Smooth muscle cell of the brain vasculature (primary cell): ENCODE results near the gene INO80E.
"Not testable (repeated sequence)": the region's sequence is repeated elsewhere in the genome, so short reads cannot be mapped to it uniquely, and the experiment has no call there.

ENCODE experiments used
- DNase-seq: peaks from one replicate; pipeline ENCODE4 v3.0.0-alpha.2; 2012; ENCODE audit warnings: low read depth, low spot score

INO80E gene

DNA sequence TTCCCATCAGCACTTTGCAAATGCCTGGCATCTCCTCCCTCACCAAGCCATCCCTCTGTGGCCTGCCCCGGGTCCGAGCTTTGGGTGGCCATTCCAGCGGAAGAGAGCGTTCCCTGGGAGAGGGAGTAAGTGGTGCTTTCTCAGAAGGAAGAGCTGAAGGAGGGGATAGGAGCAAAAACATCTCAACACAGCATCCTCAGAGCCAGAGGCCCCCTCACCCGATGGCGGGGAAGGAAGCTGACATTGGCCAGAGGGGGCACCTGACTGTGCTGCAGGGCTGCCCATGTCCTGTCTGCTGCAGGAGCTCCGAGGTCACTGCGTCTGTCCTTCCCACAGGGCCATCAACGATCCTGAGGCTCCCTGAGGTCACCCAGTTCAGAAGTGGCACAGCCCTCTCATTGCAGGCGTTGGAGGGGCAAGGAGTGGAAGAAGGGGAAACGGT lies 35.5 kb downstream of the INO80E start:
- DNase-seq: no peak

DNA sequence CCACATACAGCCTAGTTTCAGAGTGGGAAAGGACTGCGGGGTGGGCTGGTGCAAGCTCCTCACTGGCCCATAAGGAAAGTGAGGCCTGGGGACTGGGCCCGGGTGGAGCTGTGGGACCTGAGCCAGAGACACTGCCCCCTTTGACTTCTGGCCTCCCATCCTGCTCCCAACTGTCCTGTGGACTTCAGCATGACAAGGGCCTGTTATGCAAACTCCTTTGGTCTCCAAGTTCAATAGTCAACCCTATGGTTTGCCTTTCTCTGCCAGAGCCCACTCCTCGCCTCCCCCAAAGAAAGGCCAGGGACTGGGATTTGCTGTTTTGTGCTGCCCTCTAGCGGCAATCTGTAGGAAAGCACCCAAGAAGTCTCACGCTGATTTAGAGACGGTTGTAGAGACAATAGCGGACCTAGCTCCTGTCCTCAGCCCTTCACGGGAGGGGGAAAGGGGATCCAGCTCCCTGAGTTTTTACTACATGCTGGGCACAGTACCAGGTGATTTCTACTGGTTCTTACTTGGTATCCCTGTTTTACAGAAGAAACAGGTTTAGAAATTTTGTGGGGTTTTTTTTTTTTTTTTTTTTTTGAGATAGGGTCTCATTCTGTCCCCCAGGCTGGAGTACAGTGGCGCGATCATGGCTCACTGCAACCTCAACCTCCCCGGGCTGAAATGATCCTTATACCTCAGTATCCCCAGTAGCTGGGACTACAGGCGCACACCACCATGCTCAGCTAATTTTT lies 36.2 kb downstream of the INO80E start:
- DNase-seq: peak; percentile 29

DNA sequence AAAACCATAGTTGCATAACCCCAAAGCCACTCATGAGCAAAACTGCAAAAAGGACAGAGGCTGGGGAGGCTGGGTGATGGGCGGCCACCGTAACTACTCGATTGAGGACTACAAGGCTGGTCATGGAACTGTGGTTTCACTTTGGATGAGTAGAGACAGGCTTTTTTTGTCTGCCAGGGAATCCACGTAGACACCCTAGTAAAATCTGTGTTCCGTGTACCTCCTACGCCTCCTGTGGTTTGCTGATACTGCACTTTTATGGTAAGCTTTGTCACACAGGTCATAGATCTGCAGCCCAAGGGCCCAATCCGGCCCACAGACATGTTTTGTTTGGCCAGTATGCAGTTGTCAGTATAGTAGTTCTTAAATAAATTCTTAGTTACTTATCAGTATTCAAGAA lies 37.2 kb downstream of the INO80E start:
- DNase-seq: no peak

DNA sequence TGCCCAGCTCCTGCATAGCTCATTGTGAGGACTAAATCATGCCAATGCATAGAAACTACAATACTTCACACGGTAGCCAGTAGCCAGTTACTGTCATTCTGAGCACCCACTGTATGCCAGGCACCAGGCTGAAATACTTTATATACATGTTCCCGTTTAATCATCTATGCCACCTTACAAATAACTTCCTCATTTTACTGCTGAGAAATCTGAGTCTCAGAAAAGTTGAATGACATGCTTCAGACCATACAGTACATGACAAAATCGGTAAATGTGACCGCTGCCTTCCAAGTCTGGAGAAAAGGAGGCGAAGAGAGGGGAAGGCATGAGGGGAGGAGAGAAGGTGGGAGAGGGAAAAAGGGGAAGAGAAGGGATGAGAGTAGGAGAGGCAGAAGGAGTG lies 44.2 kb downstream of the INO80E start:
- DNase-seq: no peak

DNA sequence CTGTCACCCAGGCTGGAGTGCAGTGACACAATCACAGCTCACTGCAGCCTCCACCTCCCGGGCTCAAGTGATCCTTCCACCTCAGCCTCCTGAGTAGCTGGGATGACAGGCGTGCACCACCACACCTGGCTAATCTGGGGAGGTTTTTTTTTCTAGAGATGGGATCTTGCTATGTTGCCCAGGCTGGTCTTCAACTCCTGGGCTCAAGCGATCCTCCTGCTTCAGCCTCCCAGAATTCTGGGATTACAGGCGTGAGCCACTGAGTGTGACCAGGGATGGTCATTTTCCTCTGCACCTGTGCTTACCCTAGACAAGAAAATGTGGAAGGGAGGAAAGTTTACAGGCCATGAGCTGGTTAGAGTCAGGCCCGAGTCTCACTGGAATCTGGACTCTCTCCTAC lies 44.6 kb downstream of the INO80E start:
- not testable (repeated sequence) for DNase-seq

DNA sequence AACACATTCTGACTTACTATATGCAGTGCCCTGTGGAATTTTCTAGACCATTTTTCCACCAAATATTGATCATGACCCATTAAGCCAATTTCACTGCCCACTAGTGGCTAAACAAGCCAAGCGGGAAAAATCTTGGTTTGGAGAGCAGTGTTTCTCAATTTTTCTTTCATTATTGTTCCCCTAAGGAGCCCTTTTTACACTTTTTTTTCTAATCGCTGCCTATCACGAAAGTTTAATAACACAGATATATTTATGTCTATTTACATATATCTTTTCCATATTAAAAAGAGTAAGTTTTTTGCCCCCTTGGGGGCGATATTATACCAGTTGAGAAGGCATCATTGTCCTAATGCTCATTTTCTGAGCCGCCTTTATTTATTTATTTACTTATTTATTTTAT lies 45.8 kb downstream of the INO80E start:
- no peak for DNase-seq

DNA sequence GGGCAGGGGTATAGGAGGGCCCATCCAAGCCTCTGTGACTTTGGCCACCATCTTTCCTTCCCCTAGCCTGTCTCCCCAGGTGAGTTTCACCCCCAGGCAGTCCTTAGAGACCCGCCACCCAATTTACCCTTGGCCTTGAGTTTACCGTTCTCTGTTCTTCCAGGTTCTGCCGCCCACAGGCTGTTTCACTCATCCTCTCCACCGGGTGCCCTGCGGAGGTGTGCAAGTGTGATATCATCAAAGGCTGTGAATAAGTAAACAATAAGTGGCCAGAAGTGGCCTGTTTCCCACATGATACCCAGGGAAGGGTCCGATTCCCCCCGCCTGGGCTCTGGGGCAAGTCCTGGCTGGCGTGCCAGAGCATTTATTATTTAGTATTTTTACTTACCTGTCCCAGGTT lies 50.1 kb downstream of the INO80E start:
- DNase-seq: no peak

DNA sequence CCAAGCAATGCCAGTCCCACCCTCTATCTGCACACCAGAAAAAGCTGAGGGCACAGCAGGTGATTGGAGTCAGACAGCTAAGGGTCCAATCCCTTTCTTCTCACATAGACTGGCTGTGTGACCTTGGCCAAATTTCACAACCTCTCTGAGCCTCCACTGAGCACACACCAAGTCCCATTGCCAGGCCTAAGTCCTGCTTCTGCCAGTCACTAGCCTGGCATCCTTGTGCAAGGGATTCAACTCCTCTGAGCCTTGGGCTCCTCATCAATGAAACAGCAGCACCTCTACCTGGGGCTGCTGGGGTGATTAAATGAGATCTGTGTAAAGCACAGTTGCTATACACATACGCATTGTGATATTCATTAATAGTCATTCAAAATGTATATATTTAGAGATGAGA lies 50.5 kb downstream of the INO80E start:
- no peak for DNase-seq

DNA sequence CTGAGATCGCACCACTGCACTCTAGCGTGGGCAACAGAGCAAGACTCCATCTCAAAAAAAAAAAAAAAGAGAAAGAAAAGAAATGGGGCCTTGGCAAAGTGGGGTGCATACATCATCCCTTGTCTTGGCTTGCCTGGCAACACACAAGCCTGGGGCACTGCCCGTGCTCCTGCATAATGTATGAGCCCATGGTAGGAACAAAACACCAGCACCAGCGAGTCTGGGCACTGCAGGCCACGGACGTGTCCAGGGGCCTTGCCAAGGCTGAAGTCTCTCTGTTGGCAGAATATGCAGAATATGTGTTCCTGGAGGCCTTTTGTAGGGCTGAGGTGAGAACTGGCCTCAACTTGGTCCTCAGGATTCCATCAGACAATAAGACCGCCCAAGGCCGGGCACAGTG lies 53.8 kb downstream of the INO80E start:
- DNase-seq: no peak

DNA sequence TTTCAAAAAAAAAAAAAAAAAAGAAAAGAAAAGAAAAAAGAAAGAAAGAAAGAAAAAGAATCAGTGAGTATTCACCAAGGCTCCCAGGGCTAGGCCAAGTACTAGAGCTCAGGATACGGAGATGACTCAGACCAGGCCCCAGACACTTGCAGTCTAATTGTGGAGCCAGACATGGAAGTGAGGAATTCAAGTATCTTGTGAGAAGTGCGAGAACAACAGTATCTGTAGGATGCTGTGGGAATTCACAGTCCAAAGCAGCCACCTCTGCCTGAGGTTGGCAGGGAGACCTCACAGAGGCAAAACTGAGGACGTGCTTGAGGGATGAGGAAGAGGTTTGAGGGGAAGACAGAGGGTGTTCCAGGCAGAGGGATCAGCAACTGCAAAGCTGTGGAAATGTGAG lies 55.5 kb downstream of the INO80E start:
- DNase-seq: no peak

DNA sequence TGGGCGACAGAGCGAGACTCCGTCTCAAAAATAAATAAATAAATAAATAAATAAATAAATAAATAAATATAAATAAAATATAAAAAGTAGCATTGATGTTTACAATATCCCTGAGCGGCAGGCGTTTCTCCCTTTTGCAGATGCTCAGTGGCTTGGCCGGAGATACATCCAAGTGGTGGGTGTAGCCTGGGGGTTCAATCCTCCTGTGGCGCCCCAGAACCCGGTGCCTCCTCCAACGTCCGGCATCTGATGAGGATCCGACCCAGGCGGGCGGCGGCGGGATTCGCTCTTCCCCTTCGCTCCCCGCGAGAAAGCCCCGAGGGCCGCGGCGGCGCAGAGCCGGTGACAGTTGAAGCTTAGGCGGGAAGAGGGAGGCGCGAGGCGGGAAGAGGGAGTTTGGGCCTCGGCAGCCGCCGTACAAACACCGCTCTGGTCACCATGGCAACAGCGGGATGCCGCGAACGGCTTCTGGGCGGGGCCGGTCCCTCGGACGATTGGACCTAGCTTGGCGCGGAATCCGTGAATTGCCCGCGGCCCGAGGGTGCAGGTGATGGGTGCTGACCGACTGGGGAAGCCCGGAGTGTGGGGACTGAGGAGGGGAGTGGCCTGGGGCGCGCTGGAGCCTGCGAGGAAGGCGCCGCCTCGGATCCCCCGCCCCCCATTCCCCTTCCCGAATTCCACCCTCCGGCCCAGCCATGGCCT lies 56.8 kb downstream of the INO80E start:
- peak; percentile 55 for DNase-seq

DNA sequence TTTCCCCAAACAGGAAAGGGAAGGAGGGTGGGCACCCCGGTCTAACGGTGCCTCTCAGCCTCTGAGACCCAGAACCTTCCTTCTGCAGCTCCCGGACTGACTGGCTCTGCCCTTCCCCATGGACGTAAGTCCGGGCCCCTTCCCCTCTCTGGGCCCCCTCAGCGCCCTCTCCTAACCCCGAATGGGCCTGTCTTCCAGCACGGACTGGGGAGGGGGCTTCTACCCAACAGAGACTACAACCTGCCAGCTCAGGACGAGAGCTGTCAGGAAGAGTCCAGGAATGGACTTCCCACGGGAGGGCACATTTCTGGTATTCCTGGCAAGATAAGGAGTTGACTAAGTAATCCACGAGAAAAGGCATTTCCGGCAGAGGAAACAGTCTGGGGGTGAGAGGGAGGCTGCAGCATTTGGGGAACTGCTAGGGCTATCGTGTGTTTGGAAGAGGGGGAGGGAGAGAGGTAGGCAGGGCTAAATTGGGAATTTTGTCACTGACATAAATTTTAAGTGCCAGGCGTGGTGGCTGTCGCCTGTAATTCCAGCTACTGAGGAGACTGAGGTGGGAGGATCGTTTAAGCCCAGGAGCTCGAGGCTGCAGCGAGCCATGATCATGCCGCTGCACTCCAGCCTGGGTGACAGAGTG lies 57.5 kb downstream of the INO80E start:
- DNase-seq: no peak

DNA sequence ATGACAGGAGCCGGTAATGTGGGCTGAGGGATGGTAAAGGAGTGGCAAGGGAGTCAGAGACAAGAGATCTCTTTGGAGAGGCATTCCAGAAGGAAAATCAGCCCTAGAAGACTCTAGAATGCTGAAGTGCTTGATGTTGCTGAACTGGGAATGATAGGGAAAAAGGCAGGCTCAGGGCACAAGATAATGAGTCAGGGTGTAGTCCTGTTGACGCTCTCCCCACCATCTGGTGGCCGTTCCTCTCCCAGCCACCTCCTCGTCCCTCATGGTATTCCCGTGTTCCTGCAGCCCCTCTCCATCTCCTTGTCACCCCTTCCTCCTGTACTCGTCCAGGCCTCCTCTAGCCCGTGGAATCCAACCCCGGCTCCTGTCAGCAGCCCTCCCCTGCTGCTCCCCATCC lies 58.4 kb downstream of the INO80E start:
- no peak for DNase-seq

DNA sequence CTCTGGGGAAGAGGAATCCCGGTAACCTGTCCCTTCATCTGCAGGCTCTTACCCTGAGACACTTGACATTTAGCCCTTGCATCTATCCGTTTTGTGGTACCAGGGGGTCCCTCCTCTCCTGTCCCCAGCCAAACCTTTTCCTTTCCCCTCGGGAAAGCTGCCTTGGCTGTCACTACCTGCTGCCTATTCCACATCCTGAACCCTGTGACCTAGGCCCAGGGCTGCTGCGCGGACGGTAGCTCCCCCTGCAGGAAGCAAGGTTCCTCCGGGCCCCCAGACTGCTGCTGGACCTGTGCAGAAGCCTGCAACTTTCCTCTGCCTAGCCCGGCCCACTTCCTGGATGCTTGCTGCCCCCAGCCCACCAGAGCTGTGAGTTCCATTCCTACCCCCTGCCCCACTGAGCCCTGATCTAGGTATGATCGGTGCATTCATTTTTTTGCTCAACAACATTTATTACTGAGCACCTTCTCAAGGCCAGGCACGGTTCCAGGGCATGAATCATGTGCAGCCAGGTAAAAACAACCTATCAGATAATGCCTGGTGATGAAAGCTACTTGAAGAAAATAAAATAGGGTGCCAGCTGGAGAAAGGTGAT lies 59.0 kb downstream of the INO80E start:
- no peak for DNase-seq
